GM13977 (cell line): ENCODE data around the gene OR2W3.

ENCODE experiments used
- DNase-seq: peaks from one replicate; pipeline ENCODE4 v3.0.0; 2012; ENCODE audit warnings: low spot score
- in situ Hi-C: fragments of 300-500 bp; cut with MboI; formaldehyde crosslinking; loops from one replicate; pipeline ENCODE4 v1.12.0; 2022; ENCODE audit warnings: low sequenced_read_pairs, low pct_unique_long_range_greater_than_20kb, mixed read lengths, inconsistent platforms; ENCODE audit not compliant: unreplicated experiment
- TF ChIP-seq, protein P1 (sequence below): IDR thresholded peaks from 2 replicates; pipeline ENCODE4 v1.5.1; 2012; ENCODE audit warnings: mild to moderate bottlenecking, control low read depth; ENCODE audit not compliant: insufficient read depth; ENCODE audit errors: extremely low read depth, missing control alignments

The OR2W3 gene

DNA sequence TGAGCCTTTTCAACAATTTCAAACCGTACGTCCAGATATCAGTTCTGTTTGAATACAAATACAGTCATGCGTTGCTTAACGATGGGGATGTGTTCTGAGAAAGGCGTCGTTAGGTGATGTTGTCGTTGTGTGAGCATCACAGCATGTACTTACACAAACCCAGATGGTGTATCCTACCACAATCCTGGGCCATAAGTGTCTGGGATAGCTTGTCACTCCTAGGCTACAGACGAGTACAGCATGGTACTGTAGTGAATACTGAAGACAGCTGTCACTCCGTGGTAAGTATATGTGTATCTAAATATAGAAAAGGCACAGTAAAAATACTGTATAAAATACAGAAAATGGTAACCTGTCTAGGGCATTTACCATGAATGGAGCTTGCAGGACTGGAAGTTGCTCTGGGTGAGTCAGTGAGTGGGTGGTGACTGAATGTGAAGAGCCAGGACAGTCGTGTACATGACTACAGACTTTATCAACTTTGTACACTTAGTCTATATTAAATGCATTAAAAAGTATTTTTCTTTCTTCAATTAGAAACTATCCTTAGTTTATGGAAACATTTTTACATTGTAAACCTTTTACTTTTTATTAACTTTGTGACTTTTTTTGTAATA lies 10.5 kb upstream of the OR2W3 start:
- no peak for DNase-seq
- TF ChIP-seq, protein P1, sequence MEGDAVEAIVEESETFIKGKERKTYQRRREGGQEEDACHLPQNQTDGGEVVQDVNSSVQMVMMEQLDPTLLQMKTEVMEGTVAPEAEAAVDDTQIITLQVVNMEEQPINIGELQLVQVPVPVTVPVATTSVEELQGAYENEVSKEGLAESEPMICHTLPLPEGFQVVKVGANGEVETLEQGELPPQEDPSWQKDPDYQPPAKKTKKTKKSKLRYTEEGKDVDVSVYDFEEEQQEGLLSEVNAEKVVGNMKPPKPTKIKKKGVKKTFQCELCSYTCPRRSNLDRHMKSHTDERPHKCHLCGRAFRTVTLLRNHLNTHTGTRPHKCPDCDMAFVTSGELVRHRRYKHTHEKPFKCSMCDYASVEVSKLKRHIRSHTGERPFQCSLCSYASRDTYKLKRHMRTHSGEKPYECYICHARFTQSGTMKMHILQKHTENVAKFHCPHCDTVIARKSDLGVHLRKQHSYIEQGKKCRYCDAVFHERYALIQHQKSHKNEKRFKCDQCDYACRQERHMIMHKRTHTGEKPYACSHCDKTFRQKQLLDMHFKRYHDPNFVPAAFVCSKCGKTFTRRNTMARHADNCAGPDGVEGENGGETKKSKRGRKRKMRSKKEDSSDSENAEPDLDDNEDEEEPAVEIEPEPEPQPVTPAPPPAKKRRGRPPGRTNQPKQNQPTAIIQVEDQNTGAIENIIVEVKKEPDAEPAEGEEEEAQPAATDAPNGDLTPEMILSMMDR: no peak
- in situ Hi-C loops: no loop called here

DNA sequence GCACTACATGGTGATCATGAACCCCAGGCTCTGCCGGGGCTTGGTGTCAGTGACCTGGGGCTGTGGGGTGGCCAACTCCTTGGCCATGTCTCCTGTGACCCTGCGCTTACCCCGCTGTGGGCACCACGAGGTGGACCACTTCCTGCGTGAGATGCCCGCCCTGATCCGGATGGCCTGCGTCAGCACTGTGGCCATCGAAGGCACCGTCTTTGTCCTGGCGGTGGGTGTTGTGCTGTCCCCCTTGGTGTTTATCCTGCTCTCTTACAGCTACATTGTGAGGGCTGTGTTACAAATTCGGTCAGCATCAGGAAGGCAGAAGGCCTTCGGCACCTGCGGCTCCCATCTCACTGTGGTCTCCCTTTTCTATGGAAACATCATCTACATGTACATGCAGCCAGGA lies 589 bp downstream of the OR2W3 start:
- in situ Hi-C loops: no loop called here
- DNase-seq: no peak
- TF ChIP-seq, protein P1: no peak

DNA sequence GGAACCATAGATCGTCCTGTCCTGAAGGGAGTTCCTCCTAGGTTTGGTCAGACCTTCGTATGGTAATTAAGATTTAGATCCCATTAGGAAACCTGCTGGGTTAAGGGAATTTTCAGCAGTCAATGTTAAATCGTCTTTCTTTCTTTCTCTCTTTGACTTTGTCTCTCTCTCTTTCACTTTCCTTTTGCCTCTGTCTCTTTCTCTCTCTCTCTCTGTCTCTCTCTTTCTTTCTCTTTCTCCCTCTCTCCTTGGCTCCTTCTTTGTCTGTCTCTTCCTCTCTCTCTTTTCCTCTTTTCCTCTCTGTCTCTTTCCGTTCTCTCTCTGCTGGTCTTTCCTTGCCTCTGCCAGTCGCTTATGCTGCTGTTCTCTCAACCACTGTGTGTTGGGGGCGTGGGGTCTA lies 8.7 kb downstream of the OR2W3 start:
- in situ Hi-C loops: no loop called here
- DNase-seq: no peak
- TF ChIP-seq, protein P1: no peak

GRCh38 chr1:247905181-247905580 lies 9.8 kb downstream of the OR2W3 start:
- TF ChIP-seq, protein P1: no peak
- in situ Hi-C loops: no loop called here
- DNase-seq: no peak

DNA sequence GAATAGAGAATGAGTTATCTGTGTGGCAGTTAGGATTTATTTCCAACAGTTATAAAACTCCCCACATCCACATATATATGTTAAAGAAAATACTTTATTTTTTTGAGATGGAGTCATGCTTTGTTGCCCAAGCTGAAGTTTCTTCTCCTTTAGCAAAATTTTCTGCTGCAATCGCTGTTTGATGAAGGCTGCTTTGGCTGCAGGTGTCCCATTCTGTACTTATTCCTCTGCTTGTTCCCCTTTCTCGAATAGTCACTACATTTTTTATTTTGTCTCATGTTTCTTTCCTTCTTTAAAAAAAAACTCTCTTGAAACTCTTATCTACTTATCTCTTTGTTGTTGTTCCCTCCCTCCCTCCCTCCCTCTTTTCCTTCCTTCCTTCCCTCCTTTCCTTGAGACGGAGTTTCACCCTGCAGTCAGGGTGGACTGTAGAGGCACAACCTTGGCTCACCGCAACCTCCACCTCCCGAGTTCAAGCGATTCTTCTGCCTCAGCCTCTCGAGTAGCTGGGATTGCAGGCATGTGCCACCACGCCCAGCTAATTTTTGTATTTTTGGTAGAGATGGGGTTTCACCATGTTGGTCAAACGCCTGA lies 10.6 kb downstream of the OR2W3 start:
- in situ Hi-C loops: no loop called here
- no peak for DNase-seq
- TF ChIP-seq, protein P1: no peak

DNA sequence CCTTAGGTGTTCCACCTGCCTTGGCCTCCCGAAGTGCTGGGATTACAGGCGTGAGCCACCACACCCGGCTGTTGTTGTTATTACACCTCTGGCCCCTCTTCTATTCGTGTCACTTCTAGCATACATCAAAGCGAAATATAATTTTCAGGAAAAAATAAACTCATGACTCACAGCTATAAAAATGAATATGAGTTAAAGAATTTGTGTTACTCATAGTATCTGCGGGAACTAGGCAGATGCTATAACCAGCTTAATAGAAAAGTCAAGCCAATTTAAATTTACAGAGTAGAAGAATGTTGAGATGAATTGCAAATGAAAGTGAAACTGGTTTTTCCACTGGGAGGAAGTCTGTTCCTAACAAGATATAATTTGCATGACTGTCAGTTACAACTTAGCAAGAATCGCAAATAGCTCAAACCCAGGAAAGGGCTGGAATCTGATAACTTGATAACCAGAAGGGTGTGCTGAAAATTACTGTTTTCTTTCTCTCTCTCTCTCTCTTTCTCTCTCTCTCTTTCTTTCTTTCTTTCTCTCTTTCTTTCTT lies 11.2 kb downstream of the OR2W3 start:
- in situ Hi-C loops: no loop called here
- TF ChIP-seq, protein P1: no peak
- DNase-seq: no peak
